ENCODE data around the gene LSMEM2. TPM values are rescaled to one million over a fixed set of nuclear protein-coding genes. Genes with fewer than 3 reads are reported as not detected.
A peak's percentile ranks its signal among the peaks of the same experiment; 100 is the strongest.

The LSMEM2 gene
- total and polyA plus RNA-seq, 2 experiments from 2014 or later, result not detected

GRCh38 chr3:50275141-50275995 lies 3.5 kb upstream of the LSMEM2 start:
- H3K9me3 ChIP-seq (ENCODE audit: low read depth), result no peaks in the 10 kb centered on the region
- TF ChIP-seq EZH2phosphoT487 (IDR thresholded peaks at IDR 0.05; ENCODE audit: low read depth, severe bottlenecking, unreplicated experiment) (no peak), EZH2 (IDR thresholded peaks at IDR 0.05; ENCODE audit: borderline replicate concordance) (peak; percentile 34)
- TF ChIP-seq, protein P1, sequence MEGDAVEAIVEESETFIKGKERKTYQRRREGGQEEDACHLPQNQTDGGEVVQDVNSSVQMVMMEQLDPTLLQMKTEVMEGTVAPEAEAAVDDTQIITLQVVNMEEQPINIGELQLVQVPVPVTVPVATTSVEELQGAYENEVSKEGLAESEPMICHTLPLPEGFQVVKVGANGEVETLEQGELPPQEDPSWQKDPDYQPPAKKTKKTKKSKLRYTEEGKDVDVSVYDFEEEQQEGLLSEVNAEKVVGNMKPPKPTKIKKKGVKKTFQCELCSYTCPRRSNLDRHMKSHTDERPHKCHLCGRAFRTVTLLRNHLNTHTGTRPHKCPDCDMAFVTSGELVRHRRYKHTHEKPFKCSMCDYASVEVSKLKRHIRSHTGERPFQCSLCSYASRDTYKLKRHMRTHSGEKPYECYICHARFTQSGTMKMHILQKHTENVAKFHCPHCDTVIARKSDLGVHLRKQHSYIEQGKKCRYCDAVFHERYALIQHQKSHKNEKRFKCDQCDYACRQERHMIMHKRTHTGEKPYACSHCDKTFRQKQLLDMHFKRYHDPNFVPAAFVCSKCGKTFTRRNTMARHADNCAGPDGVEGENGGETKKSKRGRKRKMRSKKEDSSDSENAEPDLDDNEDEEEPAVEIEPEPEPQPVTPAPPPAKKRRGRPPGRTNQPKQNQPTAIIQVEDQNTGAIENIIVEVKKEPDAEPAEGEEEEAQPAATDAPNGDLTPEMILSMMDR (IDR thresholded peaks at IDR 0.05; ENCODE audit: poor library complexity), result no peak
- H4K20me1 ChIP-seq (ENCODE audit: insufficient read depth, poor library complexity, severe bottlenecking), result no peaks in the 10 kb centered on the region
- H3K9me2 ChIP-seq (replicated peaks; ENCODE audit: insufficient read depth), result no peaks in the 10 kb centered on the region
- peaks cover 10% of the 10 kb centered on the region for H3K27me3 ChIP-seq
- H3K4me2 ChIP-seq, result no peak overlapping the region
- no peak overlapping the region for H3K4me3 ChIP-seq
- no peak overlapping the region for H3K27ac ChIP-seq
- peaks cover 14% of the 10 kb centered on the region for H3K79me2 ChIP-seq
- H3K36me3 ChIP-seq (replicated peaks; ENCODE audit: insufficient read depth, low read depth), result no peaks in the 10 kb centered on the region
- WGBS (ENCODE audit: low lambda C conversion rate, missing lambda C conversion rate), result 37% methylated on average over 49 of the region's 65 CpGs
- peaks cover 24% of the 10 kb centered on the region for H3K4me1 ChIP-seq (ENCODE audit: insufficient read depth)
- no peak overlapping the region for H2AFZ ChIP-seq
- DNase-seq (ENCODE audit: low spot score), result no peak

- Histone ChIP-seq H4K20me1 (ENCODE audit: insufficient read depth, poor library complexity, severe bottlenecking) (no peaks in the 10 kb centered on the region), H3K27ac (no peak overlapping the region), H3K79me2 (peaks cover 6% of the 10 kb centered on the region), H2AFZ (no peak overlapping the region), H3K4me3 (no peak overlapping the region), H3K4me2 (no peak overlapping the region), H3K9me3 (ENCODE audit: low read depth) (no peaks in the 10 kb centered on the region), H3K36me3 (replicated peaks; ENCODE audit: insufficient read depth, low read depth) (no peaks in the 10 kb centered on the region), H3K9me2 (replicated peaks; ENCODE audit: insufficient read depth) (no peaks in the 10 kb centered on the region), H3K4me1 (ENCODE audit: insufficient read depth) (peaks cover 16% of the 10 kb centered on the region), H3K27me3 (peaks cover 10% of the 10 kb centered on the region)
- 75% methylated on average over 69 of the region's 79 CpGs for WGBS (ENCODE audit: low lambda C conversion rate, missing lambda C conversion rate)
- DNase-seq (ENCODE audit: low spot score), result no peak
- TF ChIP-seq EZH2 (IDR thresholded peaks at IDR 0.05; ENCODE audit: borderline replicate concordance), result no peak
- TF ChIP-seq, protein P1 (IDR thresholded peaks at IDR 0.05; ENCODE audit: poor library complexity), result no peak
- no peak for TF ChIP-seq EZH2phosphoT487 (IDR thresholded peaks at IDR 0.05; ENCODE audit: low read depth, severe bottlenecking, unreplicated experiment)
Measured at GRCh38 chr3:50275996-50276761, 2.7 kb upstream of the LSMEM2 start.

GRCh38 chr3:50276762-50277101 lies 2.2 kb upstream of the LSMEM2 start:
- H3K27ac ChIP-seq, result no peak overlapping the region
- peaks cover 10% of the 10 kb centered on the region for H3K27me3 ChIP-seq
- no peak overlapping the region for H3K4me3 ChIP-seq
- 93% methylated on average over 17 of the region's 17 CpGs for WGBS (ENCODE audit: low lambda C conversion rate, missing lambda C conversion rate)
- H3K4me2 ChIP-seq, result no peak overlapping the region
- no peaks in the 10 kb centered on the region for H3K9me3 ChIP-seq (ENCODE audit: low read depth)
- DNase-seq (ENCODE audit: low spot score), result no peak
- TF ChIP-seq, protein P1 (IDR thresholded peaks at IDR 0.05; ENCODE audit: poor library complexity), result no peak
- TF ChIP-seq EZH2phosphoT487 (IDR thresholded peaks at IDR 0.05; ENCODE audit: low read depth, severe bottlenecking, unreplicated experiment) (no peak), EZH2 (IDR thresholded peaks at IDR 0.05; ENCODE audit: borderline replicate concordance) (no peak)
- H3K9me2 ChIP-seq (replicated peaks; ENCODE audit: insufficient read depth), result no peaks in the 10 kb centered on the region
- peaks cover 2% of the 10 kb centered on the region for H3K79me2 ChIP-seq
- H3K4me1 ChIP-seq (ENCODE audit: insufficient read depth), result peaks cover 11% of the 10 kb centered on the region
- H3K36me3 ChIP-seq (replicated peaks; ENCODE audit: insufficient read depth, low read depth), result no peaks in the 10 kb centered on the region
- no peak overlapping the region for H2AFZ ChIP-seq
- no peaks in the 10 kb centered on the region for H4K20me1 ChIP-seq (ENCODE audit: insufficient read depth, poor library complexity, severe bottlenecking)

All from hepatocyte (in vitro differentiated cells).